Measurements from ENCODE around the gene NDUFS6. TPM values are rescaled to one million over a fixed set of nuclear protein-coding genes. Genes with fewer than 3 reads are reported as not detected.

NDUFS6 gene
- total RNA-seq, 1 experiment from 2014 or later: 72.8 TPM

DNA sequence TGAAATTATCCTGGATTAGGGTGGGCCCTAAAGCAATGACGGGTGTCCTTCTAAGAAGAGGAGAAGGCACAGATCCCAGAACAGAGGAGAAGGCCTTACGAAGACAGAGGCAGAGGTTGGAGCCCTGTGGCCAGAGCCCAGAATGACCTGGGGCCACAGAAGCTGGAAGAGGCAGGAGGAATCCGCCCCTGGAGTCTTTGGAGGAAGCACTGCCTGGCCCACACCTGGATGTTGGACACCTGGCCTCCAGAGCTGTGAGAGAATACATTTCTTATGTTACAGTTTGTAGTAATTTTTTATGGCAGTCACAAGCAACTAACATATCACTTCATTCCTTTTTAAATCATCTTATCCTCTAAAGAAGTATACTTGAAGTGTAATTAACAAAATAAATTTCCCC lies 10.0 kb upstream of the NDUFS6 start:
- CTCF ChIA-PET: no interaction called here
- BruUV-seq (replicated peaks): no TSS peak
- DNase-seq (ENCODE audit: low spot score): no peak
- H3K27me3 ChIP-seq (replicated peaks; ENCODE audit: insufficient read depth, low read depth, low read length, poor library complexity): no peaks in the 10 kb centered on the region
- no peak for TF ChIP-seq EZH2 (IDR thresholded peaks at IDR 0.05; ENCODE audit: borderline replicate concordance, low read depth, low read length, poor library complexity, severe bottlenecking)
- no peak for TF ChIP-seq CTCF (conservative IDR thresholded peaks at IDR 0.05; ENCODE audit: low read depth, low read length)
- peaks cover 36% of the 10 kb centered on the region for H3K4me1 ChIP-seq (ENCODE audit: insufficient read depth, low read length, poor library complexity, severe bottlenecking)
- POLR2A ChIA-PET (ENCODE audit: low non-redundant PET): no interaction called here
- no peak overlapping the region for H3K4me3 ChIP-seq (ENCODE audit: low read depth, low read length, poor library complexity, severe bottlenecking)
- no peaks in the 10 kb centered on the region for H3K9me3 ChIP-seq (ENCODE audit: low read depth, low read length, poor library complexity, severe bottlenecking)
- intact Hi-C loops (cut with micrococcal nuclease; ENCODE audit: unreplicated experiment): no loop called here
- H3K36me3 ChIP-seq (ENCODE audit: insufficient read depth, low read length, poor library complexity, severe bottlenecking): peaks cover 3% of the 10 kb centered on the region
- H3K27ac ChIP-seq (ENCODE audit: low read depth, low read length, poor library complexity, severe bottlenecking): no peak overlapping the region

- Histone ChIP-seq H3K27me3 (replicated peaks; ENCODE audit: insufficient read depth, low read depth, low read length, poor library complexity) (no peaks in the 10 kb centered on the region), H3K36me3 (ENCODE audit: insufficient read depth, low read length, poor library complexity, severe bottlenecking) (peaks cover 13% of the 10 kb centered on the region), H3K27ac (ENCODE audit: low read depth, low read length, poor library complexity, severe bottlenecking) (peak overlapping the region; percentile 41), H3K4me3 (ENCODE audit: low read depth, low read length, poor library complexity, severe bottlenecking) (no peak overlapping the region), H3K4me1 (ENCODE audit: insufficient read depth, low read length, poor library complexity, severe bottlenecking) (peaks cover 36% of the 10 kb centered on the region), H3K9me3 (ENCODE audit: low read depth, low read length, poor library complexity, severe bottlenecking) (no peaks in the 10 kb centered on the region)
- intact Hi-C loops (cut with micrococcal nuclease; ENCODE audit: unreplicated experiment): no loop called here
- no TSS peak for BruUV-seq (replicated peaks)
- no peak for TF ChIP-seq EZH2 (IDR thresholded peaks at IDR 0.05; ENCODE audit: borderline replicate concordance, low read depth, low read length, poor library complexity, severe bottlenecking)
- TF ChIP-seq CTCF (conservative IDR thresholded peaks at IDR 0.05; ENCODE audit: low read depth, low read length): no peak
- POLR2A ChIA-PET (ENCODE audit: low non-redundant PET): no interaction called here
- CTCF ChIA-PET: no interaction called here
- DNase-seq (ENCODE audit: low spot score): peak; percentile 80
Measured at GRCh38 chr5:1792842-1793266, 8.4 kb upstream of the NDUFS6 start.

GRCh38 chr5:1793301-1793740 lies 7.9 kb upstream of the NDUFS6 start:
- no TSS peak for BruUV-seq (replicated peaks)

More at GRCh38 chr5:1793301-1793740, 7.9 kb upstream of the NDUFS6 start:
- peaks cover 18% of the 10 kb centered on the region for H3K36me3 ChIP-seq (ENCODE audit: insufficient read depth, low read length, poor library complexity, severe bottlenecking)
- no peaks in the 10 kb centered on the region for H3K9me3 ChIP-seq (ENCODE audit: low read depth, low read length, poor library complexity, severe bottlenecking)
- no peak for DNase-seq (ENCODE audit: low spot score)
- POLR2A ChIA-PET (ENCODE audit: low non-redundant PET): no interaction called here
- H3K27me3 ChIP-seq (replicated peaks; ENCODE audit: insufficient read depth, low read depth, low read length, poor library complexity): no peaks in the 10 kb centered on the region
- peaks cover 36% of the 10 kb centered on the region for H3K4me1 ChIP-seq (ENCODE audit: insufficient read depth, low read length, poor library complexity, severe bottlenecking)
- TF ChIP-seq CTCF (conservative IDR thresholded peaks at IDR 0.05; ENCODE audit: low read depth, low read length): no peak
- intact Hi-C loops (cut with micrococcal nuclease; ENCODE audit: unreplicated experiment): no loop called here
- CTCF ChIA-PET: no interaction called here
- H3K27ac ChIP-seq (ENCODE audit: low read depth, low read length, poor library complexity, severe bottlenecking): peak overlapping the region; percentile 7
- no peak overlapping the region for H3K4me3 ChIP-seq (ENCODE audit: low read depth, low read length, poor library complexity, severe bottlenecking)
